DMS153 treated with DMSO at 0.1 percent for 48 hours (cell line): ENCODE data around the gene MVB12B.

ENCODE experiments used
- DNase-seq: peaks from one replicate; lab custom pipeline; 2025; ENCODE audit not compliant: unreplicated experiment; lab: John Stamatoyannopoulos, UW

Gene MVB12B

GRCh38 chr9:126423142-126423915 lies 96.7 kb downstream of the MVB12B start:
- DNase-seq: peak; percentile 26

DNA sequence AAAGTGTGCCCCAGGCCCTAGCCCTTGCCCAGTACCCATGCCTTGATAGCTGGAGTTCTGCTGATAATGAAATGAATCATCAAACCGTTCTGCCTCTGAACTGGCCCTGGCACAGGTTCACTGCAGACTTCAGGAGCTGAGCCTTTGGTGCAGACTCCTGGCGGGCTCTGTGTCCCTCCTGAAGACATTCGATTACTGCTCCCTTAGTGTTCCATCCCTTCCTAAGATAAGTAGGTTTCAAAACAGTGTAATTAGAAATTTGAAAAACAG lies 97.2 kb downstream of the MVB12B start:
- no peak for DNase-seq

- no peak for DNase-seq
Observed at GRCh38 chr9:126424511-126424910, 97.9 kb downstream of the MVB12B start.

- no peak for DNase-seq
Observed at GRCh38 chr9:126428534-126429175, 102.0 kb downstream of the MVB12B start.

GRCh38 chr9:126429190-126429589 lies 102.6 kb downstream of the MVB12B start:
- no peak for DNase-seq

- DNase-seq: no peak
Observed at GRCh38 chr9:126430124-126430523, 103.5 kb downstream of the MVB12B start.

GRCh38 chr9:126431077-126431742 lies 104.6 kb downstream of the MVB12B start:
- no peak for DNase-seq

DNA sequence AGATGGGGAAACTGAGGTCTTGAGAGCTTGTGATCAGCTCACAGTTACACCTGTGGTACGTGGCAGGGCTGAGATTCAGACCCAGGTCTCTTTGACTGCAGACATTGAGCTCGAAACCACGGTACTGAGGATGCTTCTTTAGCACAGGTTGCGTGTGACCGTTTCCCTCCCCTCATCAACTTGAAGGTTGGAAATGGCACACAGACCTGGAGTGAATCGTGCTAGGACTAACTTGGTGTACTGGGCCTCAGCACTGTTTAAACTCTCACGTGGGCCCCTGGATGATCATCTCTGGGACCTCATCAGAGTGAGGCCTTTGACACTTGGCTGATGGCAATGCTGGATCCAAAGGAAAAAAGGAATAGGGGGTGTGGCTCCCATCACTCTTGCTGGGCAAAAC lies 106.0 kb downstream of the MVB12B start:
- no peak for DNase-seq

GRCh38 chr9:126435105-126435504 lies 108.5 kb downstream of the MVB12B start:
- no peak for DNase-seq

- no peak for DNase-seq
Observed at GRCh38 chr9:126435626-126436025, 109.0 kb downstream of the MVB12B start.

DNA sequence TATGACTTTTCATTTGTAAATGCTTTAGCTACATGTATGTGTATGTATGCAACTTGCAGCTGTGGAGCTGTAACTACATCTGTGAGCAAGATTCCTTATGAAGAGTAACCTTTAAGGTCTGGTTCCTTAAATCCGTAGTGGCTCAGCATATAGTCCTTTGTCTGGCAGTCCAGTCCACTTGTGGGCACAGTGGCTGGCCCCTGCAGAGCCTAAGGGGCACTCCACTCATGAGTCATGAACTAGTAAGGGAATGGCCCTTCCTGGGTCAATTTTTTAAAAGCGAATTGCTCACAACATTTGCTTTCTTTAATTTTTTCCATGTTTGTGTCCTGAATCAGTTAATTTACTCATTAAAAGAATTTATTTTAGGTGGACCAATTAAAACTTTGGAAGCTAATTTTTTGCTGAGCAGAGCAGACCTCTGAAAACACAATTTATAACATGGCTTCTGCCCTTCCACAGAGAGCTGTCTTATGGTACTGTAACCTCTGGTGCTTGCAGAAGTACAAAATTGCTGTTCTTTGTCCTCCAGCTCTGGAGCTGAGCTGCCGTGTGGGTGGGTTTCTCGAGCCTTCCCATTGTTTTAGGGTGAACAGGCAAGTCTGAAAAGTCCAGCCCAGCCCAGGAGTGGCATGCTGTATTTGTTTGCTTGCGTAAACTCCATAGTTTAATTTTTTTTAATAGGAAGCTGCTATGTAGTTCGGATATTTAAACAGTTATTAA lies 110.1 kb downstream of the MVB12B start:
- DNase-seq: no peak

GRCh38 chr9:126437268-126437666 lies 110.6 kb downstream of the MVB12B start:
- DNase-seq: no peak

GRCh38 chr9:126437701-126438100 lies 111.1 kb downstream of the MVB12B start:
- DNase-seq: no peak

DNA sequence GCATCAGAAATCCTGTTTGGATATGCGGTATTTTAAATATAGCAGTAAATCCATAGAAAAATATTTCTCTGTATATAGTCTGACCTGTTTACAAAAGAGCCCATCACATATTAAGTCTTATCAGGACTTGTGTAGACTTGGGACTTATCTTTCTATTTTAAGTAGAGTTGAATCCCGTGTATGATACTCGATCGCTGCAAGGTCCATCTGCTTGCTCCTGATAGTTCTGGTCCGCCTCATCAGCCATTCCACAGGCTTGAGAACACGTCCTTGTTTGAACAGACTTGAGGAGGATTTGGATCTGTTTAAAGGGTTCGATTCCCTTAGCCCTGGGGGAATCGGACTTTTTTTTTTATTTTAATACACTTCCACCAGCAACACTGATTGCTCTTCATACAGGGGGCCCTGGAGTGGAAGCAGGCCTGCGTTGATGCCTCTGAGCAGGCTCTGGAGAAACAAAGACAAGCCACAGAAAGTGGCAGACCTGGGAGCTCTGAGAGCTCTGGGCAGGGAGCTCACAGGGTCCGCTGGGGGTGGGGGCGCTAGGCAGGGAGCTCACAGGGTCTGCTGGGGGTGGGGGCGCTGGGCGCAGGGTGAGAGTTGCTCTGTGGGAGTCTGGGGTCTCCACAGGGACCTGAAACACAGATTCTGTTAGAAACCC lies 112.2 kb downstream of the MVB12B start:
- no peak for DNase-seq

DNA sequence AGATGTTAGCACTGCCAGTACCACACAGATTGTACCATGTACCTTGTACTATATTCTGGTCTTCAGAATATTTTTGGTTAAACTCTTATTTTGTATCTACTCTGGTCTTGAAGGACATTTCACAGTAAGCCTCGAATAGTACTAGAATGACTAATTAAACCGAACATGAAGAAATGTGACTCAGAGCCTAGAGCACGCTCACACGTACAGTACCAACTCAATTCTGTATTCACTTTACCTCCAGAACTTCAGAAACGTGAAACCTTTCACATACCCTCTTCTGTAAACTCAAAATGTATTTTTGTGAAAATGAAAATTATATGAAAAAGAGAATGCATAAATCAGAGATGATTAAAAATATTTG lies 112.8 kb downstream of the MVB12B start:
- no peak for DNase-seq

GRCh38 chr9:126439883-126440653 lies 113.4 kb downstream of the MVB12B start:
- DNase-seq: no peak

GRCh38 chr9:126440940-126441339 lies 114.3 kb downstream of the MVB12B start:
- DNase-seq: no peak

DNA sequence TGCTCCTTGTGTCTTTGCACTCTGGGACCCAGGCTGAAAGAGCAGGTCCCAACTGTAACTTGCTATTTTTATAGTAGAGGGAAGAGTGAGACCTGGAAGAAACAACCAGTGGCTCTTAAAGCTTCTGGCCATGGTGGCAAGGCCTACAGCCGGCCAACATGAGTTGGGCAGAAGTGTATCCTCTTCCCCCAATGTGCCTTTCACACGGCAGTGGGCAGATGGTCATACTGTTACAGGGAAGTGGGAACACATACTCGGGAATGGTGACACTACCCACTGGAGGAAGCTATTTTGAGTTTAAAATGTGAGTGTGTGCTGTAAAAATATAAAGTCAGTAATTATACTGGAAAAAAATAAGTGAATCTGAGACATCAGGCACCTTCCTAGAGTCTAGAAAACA lies 116.0 kb downstream of the MVB12B start:
- DNase-seq: no peak

DNA sequence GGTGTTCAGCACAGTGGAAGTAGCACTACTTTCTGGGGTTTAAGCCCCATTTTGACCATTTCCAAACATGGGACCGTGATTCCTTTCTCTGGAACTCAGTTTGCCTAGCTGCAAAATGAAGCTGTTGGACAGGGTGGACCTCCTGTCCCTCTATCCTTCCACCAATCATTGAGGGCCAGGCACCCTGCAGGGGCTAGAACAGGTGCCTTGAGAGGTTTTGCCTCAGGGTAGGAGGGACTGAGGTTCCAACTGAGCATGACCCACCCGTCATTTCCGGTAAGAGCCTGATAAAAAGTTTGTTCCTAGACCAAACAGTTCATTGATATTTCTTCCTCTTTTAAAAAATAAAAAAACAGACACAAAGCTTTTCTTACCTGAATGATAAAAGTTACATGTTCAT lies 116.5 kb downstream of the MVB12B start:
- no peak for DNase-seq

DNA sequence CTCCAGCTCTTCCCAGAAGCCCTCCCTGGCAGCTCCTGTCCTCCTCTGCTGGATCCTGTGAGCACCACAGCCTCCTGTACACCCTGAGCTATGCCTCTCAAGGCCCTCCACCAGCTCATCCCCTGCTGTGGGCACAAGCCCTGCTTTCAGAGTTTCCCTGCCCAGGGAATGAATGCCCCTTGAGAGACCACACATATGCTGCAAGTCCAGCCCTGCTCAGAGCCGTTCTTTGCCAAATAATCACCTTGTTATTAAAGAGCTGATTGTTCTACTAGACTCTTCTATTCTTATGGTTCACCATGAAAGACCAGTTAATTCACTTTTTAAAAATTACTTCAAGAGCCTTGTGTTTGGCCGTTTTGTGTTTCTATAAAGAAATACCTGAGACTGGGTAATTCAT lies 121.5 kb downstream of the MVB12B start:
- no peak for DNase-seq
